ENCODE data around the gene MACO1. TPM values are rescaled to one million over a fixed set of nuclear protein-coding genes. Genes with fewer than 3 reads are reported as not detected.
A peak's percentile ranks its signal among the peaks of the same experiment; 100 is the strongest.
"Not testable (repeated sequence)": the region's sequence is repeated elsewhere in the genome, so short reads cannot be mapped to it uniquely, and the experiment has no call there.

The MACO1 gene
- polyA plus RNA-seq, 4 donors = 25.3 to 29.1 (median 27.1) TPM

DNA sequence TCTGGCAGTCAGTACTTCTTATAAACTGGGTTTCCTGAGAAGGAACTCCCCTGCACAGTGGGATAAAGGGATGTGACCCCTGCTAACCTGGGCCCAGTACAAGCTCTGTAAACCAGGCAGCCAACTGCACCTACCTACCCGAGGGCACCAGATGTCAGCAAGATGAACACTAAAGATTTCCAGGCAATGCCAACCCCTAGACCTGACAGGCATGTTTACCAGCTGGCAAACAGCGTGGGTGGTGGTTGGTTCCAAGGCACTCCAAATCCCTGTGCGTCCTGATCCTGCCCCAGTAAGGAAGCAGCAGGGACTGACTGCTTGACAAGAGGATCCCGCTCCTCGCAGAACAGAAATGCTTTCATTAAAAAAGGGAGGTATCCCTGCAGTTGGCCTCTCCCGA is 7.5 kb upstream of the MACO1 start:
- not testable (repeated sequence) for DNase-seq (ENCODE audit: low read depth in 4 of 4, low spot score in 3 of 4)

- no peak for DNase-seq (ENCODE audit: low read depth in 4 of 4, low spot score in 3 of 4)
Measured at GRCh38 chr1:25425098-25426085, 5.3 kb upstream of the MACO1 start.

GRCh38 chr1:25427696-25428095 is 3.0 kb upstream of the MACO1 start:
- DNase-seq (ENCODE audit: low read depth in 4 of 4, low spot score in 3 of 4) = no peak

DNA sequence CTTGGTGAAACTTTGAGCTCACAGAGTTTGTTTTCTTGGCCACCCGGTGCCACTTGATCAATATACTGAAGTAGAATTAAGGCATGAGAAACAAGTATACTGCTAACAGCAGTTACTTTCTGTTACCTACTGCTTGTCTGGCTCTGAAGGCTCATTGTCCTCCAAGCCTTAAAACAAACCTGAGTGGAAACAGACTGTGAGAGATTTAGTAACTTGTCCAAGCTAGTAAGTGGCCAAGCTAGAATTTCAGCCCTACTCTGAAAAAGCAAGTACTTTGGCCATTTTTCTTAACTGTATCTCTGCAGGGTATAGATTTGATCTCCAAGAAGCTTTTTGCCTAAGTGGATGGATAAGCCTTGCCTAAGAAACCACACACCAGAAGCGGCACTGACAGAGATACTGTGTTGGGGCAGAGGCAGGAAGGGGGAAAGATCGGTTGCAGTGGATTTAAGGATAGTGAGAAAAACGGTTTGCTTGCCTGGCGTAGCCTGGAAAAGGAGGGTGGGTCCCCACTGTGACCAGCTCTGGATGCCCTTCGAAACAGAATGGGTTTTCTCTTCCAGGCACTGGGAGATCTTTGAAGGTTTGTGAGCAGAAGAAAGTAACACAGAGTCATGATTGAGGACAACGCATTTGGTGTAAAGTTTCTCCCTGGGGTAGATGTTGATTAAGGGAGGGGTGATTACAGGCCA is 2.1 kb upstream of the MACO1 start:
- no peak for DNase-seq (ENCODE audit: low read depth in 4 of 4, low spot score in 3 of 4)

GRCh38 chr1:25430967-25431881 is 527 bp downstream of the MACO1 start:
- DNase-seq (ENCODE audit: low read depth in 4 of 4, low spot score in 3 of 4) = peak in 1 of 4 donors; percentile 10

GRCh38 chr1:25431955-25432719 is 1.4 kb downstream of the MACO1 start:
- no peak for DNase-seq (ENCODE audit: low read depth in 4 of 4, low spot score in 3 of 4)

DNA sequence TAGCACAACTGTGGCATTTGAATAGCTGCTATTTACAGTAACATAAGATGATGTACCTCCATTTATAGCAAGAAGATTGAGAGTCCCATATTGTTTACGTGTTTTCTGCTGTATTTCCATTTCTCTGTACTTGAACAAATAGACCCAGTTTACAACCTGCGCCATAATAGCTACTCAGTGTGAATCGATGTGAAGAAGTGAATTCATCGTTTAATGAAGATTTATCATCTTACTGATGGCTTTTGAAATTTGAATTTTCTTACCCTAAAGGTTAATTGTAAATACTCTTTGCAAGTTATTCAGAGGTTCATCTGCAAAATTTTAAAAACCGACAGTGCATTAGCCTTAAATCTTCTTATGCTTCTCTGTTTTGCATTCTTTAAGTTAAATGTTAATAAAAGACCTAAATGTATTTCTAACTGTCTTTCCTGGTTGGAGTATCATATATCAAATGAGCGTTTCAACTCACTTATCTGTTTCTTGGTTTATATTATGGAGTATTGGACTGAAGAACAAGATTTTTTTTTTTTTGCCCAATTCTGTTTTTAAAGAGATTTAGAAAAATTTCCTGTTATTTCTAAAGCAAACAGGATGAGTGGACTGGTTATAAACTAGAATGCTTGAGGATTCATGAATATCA is 2.2 kb downstream of the MACO1 start:
- DNase-seq (ENCODE audit: low read depth in 4 of 4, low spot score in 3 of 4) = no peak

DNA sequence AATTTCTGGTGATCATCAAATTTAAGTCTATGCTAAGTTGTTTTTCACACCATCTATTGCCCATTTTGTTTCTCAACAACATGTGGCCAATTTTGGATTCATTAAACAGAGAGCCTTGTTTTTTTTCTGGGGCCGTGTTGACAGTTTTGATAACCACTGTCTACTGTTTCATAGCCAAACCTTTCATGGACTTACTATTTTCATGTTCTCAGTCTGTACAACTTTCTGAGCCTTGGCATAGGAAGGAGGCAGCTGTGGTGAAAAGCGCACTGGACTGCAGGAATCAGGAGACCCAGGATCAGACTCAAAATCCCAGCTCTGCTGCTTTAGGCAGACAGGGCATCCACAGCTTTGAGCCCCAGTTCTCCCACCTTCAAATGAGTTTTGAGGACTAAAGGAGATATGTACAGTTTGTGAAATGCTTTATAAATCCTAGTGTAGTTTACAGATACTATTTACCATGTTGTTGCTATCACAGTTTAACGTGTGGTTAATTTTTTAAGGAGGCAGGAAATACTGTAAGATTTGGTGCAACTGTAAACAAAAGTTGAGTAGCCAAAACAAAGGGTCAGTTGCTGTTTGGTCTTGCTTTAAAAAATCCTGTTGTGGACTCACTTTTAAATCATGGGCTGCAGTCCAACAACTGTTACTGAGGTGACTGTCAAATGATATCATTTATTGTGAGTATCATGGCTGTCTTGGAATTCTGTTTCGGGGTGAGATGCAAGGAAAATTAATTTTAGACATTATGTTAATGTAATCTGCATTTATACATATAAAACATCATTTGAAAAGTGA is 2.9 kb downstream of the MACO1 start:
- DNase-seq (ENCODE audit: low read depth in 4 of 4, low spot score in 3 of 4) = no peak

- no peak for DNase-seq (ENCODE audit: low read depth in 4 of 4, low spot score in 3 of 4)
Measured at GRCh38 chr1:25435397-25436108, 4.9 kb downstream of the MACO1 start.

DNA sequence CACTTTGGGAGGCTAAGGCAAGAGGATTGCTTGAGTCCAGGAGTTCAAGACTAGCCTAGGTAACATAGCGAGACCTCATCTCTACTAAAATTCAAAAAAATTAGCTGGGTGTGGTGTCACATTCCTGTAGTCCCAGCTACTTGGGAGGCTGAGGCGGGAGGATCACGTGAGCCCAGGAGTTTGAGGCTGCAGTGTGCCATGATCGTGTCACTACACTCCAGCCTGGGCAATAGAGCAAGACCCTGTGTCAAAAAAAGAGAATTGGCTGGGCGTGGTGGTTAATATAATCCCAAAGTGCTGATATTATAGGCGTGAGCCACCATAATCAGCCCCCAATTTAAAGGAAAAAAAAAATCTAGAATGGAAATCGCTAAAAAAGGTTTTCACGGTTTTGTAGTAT is 7.0 kb downstream of the MACO1 start:
- no peak for DNase-seq (ENCODE audit: low read depth in 4 of 4, low spot score in 3 of 4)

GRCh38 chr1:25439287-25439686 is 8.6 kb downstream of the MACO1 start:
- no peak for DNase-seq (ENCODE audit: low read depth in 4 of 4, low spot score in 3 of 4)

- no peak for DNase-seq (ENCODE audit: low read depth in 4 of 4, low spot score in 3 of 4)
Measured at GRCh38 chr1:25442178-25442577, 11.5 kb downstream of the MACO1 start.

DNA sequence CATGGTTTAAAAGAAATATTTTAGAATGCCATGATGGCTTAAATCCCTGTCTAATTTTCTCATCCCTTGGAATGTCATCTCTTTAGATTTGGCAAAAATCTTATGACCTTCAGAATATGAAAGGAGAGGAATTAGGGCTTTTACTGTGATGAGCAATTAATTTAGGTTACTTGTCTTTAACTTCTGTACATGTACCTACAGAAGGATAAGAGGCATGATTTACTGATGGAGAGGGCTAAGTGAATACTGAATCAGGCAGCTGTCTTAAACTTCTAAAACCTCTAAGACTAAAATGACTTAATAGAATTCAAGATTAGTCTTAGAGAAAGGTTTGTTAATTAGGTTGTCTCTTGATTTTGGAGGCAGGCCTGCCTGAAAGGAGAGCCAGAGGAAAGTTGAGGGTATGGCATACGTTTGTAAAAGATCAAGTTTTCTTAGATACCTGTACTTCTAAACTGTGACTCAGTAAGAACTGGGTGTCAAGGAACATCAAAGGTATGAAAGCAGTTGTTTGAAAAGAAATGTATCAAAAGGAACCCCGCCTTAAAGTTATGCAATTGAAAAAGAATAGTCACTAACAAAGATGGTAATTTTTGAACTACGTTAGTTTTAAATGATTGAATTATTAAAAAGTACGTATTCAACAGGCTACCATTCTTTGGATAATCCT is 12.5 kb downstream of the MACO1 start:
- DNase-seq (ENCODE audit: low read depth in 4 of 4, low spot score in 3 of 4) = no peak

- not testable (repeated sequence) for DNase-seq (ENCODE audit: low read depth in 4 of 4, low spot score in 3 of 4)
Measured at GRCh38 chr1:25444604-25445003, 13.9 kb downstream of the MACO1 start.

DNA sequence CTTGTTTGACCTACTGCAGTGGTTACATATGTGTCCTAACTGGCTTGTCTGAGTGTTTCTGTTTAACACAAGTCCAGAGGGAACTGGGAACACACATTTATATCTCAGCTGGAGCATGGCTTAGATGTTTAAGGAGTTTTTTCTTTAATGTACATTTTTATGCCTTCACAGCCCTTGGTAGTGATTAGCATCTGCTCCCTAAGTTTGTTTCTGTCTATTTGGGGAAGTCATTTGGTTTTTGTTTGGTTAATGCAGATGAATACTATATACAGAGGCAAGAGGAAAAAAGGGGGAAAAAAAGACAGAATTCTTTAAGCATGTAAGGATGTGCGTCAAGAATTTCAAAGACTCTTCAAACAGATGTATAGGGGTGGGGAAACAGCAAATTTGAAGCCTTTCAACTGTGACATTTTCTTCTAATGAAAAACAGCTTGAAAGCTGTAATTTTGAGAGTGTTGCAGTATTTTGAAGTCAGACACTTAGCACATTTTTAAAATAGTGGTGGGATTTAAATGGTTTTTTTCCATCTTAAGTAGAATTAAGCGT is 15.4 kb downstream of the MACO1 start:
- DNase-seq (ENCODE audit: low read depth in 4 of 4, low spot score in 3 of 4) = no peak

GRCh38 chr1:25447547-25447946 is 16.9 kb downstream of the MACO1 start:
- no peak for DNase-seq (ENCODE audit: low read depth in 4 of 4, low spot score in 3 of 4)

- DNase-seq (ENCODE audit: low read depth in 4 of 4, low spot score in 3 of 4) = no peak
Measured at GRCh38 chr1:25450891-25451290, 20.2 kb downstream of the MACO1 start.

Measured in left renal pelvis (tissue), 4 donors.